Gastroesophageal sphincter (tissue), 3 donors: ENCODE data around the gene PCMTD2.
"Not testable (repeated sequence)": the region's sequence is repeated elsewhere in the genome, so short reads cannot be mapped to it uniquely, and the experiment has no call there.

Source experiments
- EP300 ChIP-seq: sonication (generic); formaldehyde crosslinking; IDR thresholded peaks from one replicate; pipeline ENCODE4 v1.6.1; 2017; ENCODE audit warnings: antibody characterized with exemption, mild to moderate bottlenecking
- POLR2A ChIP-seq, 2 donors: fragments of 450-650 bp; IDR thresholded peaks; one replicate each; pipeline ENCODE4 v1.6.1; 2017; ENCODE audit warnings: antibody characterized with exemption in 2 of 2, mild to moderate bottlenecking in 2 of 2, moderate library complexity in 1 of 2
- POLR2AphosphoS5 ChIP-seq: sonication (generic); formaldehyde crosslinking; IDR thresholded peaks from one replicate; pipeline ENCODE4 v1.6.1; 2017; ENCODE audit warnings: antibody characterized with exemption
- TF ChIP-seq, protein P1 (sequence below), 4 experiments: fragments of 200-600 bp in 2 of 4; fragments of 450-650 bp in 2 of 4; sonication (generic) in 1 of 4; IDR thresholded peaks; one replicate each; pipeline ENCODE4 v1.5.1; 2017 to 2019; ENCODE audit warnings: antibody characterized with exemption in 4 of 4, mild to moderate bottlenecking in 2 of 4, moderate library complexity in 2 of 4

DNA sequence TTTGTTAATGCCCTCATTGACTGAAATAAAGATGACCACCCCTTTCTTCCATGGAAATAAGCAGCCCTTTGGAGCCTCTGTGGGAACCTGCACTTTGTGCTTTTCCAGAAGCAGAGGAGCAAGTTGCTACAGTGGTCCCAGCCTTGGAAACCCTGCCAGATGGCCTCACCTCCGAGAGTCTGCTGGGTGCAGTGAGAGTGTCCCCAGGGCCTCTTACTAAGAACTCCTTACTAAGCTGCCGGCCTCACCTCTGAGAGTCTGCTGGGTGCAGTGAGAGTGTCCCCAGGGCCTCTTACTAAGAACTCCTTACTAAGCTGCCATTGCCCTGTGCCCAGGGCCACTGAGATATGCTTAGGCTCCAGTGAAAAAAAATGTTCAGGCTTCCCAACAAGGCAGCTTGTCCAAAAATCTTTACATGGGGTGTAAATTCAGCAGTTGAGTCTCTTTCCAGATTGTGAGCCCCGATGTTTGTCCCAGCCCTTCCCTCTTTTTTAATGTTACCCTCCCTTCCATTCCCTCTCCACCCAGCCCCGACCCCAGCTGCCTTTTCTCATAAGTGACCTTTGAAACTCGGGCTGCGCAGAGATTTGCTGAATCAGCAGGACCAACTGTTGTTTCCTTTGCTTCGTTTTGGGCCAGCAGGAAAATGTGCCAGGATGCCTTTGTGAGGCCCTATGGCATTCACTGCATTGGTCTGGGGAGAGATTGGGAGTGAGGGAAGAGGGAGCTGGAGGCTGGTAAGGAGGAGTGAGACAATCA is 66.7 kb downstream of the PCMTD2 start:
- TF ChIP-seq, protein P1, sequence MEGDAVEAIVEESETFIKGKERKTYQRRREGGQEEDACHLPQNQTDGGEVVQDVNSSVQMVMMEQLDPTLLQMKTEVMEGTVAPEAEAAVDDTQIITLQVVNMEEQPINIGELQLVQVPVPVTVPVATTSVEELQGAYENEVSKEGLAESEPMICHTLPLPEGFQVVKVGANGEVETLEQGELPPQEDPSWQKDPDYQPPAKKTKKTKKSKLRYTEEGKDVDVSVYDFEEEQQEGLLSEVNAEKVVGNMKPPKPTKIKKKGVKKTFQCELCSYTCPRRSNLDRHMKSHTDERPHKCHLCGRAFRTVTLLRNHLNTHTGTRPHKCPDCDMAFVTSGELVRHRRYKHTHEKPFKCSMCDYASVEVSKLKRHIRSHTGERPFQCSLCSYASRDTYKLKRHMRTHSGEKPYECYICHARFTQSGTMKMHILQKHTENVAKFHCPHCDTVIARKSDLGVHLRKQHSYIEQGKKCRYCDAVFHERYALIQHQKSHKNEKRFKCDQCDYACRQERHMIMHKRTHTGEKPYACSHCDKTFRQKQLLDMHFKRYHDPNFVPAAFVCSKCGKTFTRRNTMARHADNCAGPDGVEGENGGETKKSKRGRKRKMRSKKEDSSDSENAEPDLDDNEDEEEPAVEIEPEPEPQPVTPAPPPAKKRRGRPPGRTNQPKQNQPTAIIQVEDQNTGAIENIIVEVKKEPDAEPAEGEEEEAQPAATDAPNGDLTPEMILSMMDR (IDR thresholded peaks at IDR 0.05), result not testable (repeated sequence)
- TF ChIP-seq POLR2AphosphoS5; EP300; POLR2A (IDR thresholded peaks at IDR 0.05): not testable (repeated sequence)
